Measurements from ENCODE around the gene TRPM3. TPM values are rescaled to one million over a fixed set of nuclear protein-coding genes. Genes with fewer than 3 reads are reported as not detected.

The TRPM3 gene
- total RNA-seq, 2 experiments from 2014 or later: not detected

DNA sequence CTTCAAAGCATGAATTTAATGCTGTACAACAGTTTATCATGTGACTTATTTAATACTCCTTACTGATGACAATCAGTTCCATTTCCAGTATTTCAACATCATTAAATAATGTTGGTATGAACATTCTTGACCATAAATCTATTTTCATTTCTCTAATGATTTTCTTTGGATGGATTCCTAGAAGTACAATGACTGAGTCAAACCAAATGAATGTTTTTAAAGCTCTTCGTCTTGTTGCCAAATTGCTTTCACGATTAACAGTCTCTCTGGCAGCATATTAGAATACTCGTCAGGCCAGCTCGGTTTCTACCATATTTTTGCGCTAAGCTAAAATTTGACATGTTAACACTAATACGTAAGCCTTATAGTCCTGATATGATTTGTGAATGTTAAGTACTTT, 197.0 kb downstream of the TRPM3 start:
- Mint-ChIP-seq H3K4me1 (ENCODE audit: low read depth) (no peaks in the 10 kb centered on the region), H3K4me3 (no peak overlapping the region), H3K27ac (no peak overlapping the region), H3K36me3 (ENCODE audit: low read depth) (no peaks in the 10 kb centered on the region), H3K9me3 (no peaks in the 10 kb centered on the region), H3K27me3 (no peaks in the 10 kb centered on the region)
- no peak for DNase-seq
- CTCF ChIA-PET: interaction anchor here (1.2 kb wide), 1 partner anchor 21 kb away, joined by 3 read pairs; no protein-coding TSS in a partner anchor
- no peak overlapping the region for H3K27ac ChIP-seq (ENCODE audit: low read depth in 1 of 2, low read length in 2 of 2)
- H3K4me1 ChIP-seq (ENCODE audit: insufficient read depth, low read length): no peaks in the 10 kb centered on the region
- H3K9me3 ChIP-seq (ENCODE audit: control insufficient read depth in 1 of 2, insufficient read depth in 1 of 2, low read length in 2 of 2): no peaks in the 10 kb centered on the region
- POLR2A ChIA-PET: no interaction called here
- intact Hi-C loops (cut with DNase I, micrococcal nuclease): no loop called here
- TF ChIP-seq, protein P1, sequence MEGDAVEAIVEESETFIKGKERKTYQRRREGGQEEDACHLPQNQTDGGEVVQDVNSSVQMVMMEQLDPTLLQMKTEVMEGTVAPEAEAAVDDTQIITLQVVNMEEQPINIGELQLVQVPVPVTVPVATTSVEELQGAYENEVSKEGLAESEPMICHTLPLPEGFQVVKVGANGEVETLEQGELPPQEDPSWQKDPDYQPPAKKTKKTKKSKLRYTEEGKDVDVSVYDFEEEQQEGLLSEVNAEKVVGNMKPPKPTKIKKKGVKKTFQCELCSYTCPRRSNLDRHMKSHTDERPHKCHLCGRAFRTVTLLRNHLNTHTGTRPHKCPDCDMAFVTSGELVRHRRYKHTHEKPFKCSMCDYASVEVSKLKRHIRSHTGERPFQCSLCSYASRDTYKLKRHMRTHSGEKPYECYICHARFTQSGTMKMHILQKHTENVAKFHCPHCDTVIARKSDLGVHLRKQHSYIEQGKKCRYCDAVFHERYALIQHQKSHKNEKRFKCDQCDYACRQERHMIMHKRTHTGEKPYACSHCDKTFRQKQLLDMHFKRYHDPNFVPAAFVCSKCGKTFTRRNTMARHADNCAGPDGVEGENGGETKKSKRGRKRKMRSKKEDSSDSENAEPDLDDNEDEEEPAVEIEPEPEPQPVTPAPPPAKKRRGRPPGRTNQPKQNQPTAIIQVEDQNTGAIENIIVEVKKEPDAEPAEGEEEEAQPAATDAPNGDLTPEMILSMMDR (IDR thresholded peaks at IDR 0.05): no peak
- H3K36me3 ChIP-seq (ENCODE audit: insufficient read depth, low read length): no peaks in the 10 kb centered on the region
- ATAC-seq (ENCODE audit: poor library complexity): no peak
- no peak overlapping the region for H3K4me3 ChIP-seq (ENCODE audit: low read length)
- H3K27me3 ChIP-seq (ENCODE audit: control insufficient read depth in 1 of 2, insufficient read depth in 2 of 2, low read length in 2 of 2): no peaks in the 10 kb centered on the region

GRCh38 chr9:70923961-70924360, 197.5 kb downstream of the TRPM3 start:
- Mint-ChIP-seq H3K27ac (no peak overlapping the region), H3K4me3 (no peak overlapping the region), H3K36me3 (ENCODE audit: low read depth) (no peaks in the 10 kb centered on the region), H3K27me3 (no peaks in the 10 kb centered on the region), H3K4me1 (ENCODE audit: low read depth) (no peaks in the 10 kb centered on the region), H3K9me3 (no peaks in the 10 kb centered on the region)
- DNase-seq (no peak), ATAC-seq (ENCODE audit: poor library complexity) (no peak)
- H3K9me3 ChIP-seq (ENCODE audit: control insufficient read depth in 1 of 2, insufficient read depth in 1 of 2, low read length in 2 of 2): no peaks in the 10 kb centered on the region
- intact Hi-C loops (cut with DNase I, micrococcal nuclease): no loop called here
- no peak overlapping the region for H3K27ac ChIP-seq (ENCODE audit: low read depth in 1 of 2, low read length in 2 of 2)
- H3K27me3 ChIP-seq (ENCODE audit: control insufficient read depth in 1 of 2, insufficient read depth in 2 of 2, low read length in 2 of 2): no peaks in the 10 kb centered on the region
- H3K36me3 ChIP-seq (ENCODE audit: insufficient read depth, low read length): no peaks in the 10 kb centered on the region
- no peak overlapping the region for H3K4me3 ChIP-seq (ENCODE audit: low read length)
- TF ChIP-seq, protein P1 (IDR thresholded peaks at IDR 0.05): no peak
- ChIA-PET CTCF (interaction anchor here (1.2 kb wide), 1 partner anchor 21 kb away, joined by 3 read pairs; no protein-coding TSS in a partner anchor), POLR2A (no interaction called here)
- H3K4me1 ChIP-seq (ENCODE audit: insufficient read depth, low read length): no peaks in the 10 kb centered on the region

DNA sequence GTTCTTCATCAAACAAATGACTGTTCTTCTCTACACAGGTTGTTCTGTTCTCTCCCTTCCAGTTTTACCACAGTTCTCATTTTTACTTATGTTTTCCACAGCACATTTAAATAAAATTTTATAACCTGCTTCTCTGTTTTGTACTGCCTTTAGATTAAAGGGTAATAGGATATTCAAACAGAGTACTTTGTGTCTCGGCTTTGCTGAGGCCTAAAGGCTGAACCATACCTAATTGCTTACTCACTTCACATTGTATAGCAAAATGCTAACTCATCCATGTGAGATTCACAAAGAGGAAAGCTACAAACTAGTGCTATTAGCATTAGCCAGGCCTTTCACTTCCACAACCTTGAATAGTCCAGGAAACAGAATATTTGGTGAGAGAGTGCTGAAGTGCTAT, 200.3 kb downstream of the TRPM3 start:
- Mint-ChIP-seq H3K4me1 (ENCODE audit: low read depth) (no peaks in the 10 kb centered on the region), H3K36me3 (ENCODE audit: low read depth) (no peaks in the 10 kb centered on the region), H3K27ac (no peak overlapping the region), H3K27me3 (no peaks in the 10 kb centered on the region), H3K4me3 (no peak overlapping the region), H3K9me3 (no peaks in the 10 kb centered on the region)
- H3K4me1 ChIP-seq (ENCODE audit: insufficient read depth, low read length): no peaks in the 10 kb centered on the region
- H3K27ac ChIP-seq (ENCODE audit: low read depth in 1 of 2, low read length in 2 of 2): no peak overlapping the region
- DNase-seq: no peak
- CTCF ChIA-PET: no interaction called here
- POLR2A ChIA-PET: no interaction called here
- intact Hi-C loops (cut with DNase I, micrococcal nuclease): no loop called here
- H3K36me3 ChIP-seq (ENCODE audit: insufficient read depth, low read length): no peaks in the 10 kb centered on the region
- no peak for ATAC-seq (ENCODE audit: poor library complexity)
- TF ChIP-seq, protein P1 (IDR thresholded peaks at IDR 0.05): no peak
- H3K9me3 ChIP-seq (ENCODE audit: control insufficient read depth in 1 of 2, insufficient read depth in 1 of 2, low read length in 2 of 2): no peaks in the 10 kb centered on the region
- no peaks in the 10 kb centered on the region for H3K27me3 ChIP-seq (ENCODE audit: control insufficient read depth in 1 of 2, insufficient read depth in 2 of 2, low read length in 2 of 2)
- no peak overlapping the region for H3K4me3 ChIP-seq (ENCODE audit: low read length)

Data from CD4-positive, alpha-beta T cell (primary cell).